Central memory CD8-positive, alpha-beta T cell (primary cell): Measurements from ENCODE around the gene CYP4F12.
"Not testable (repeated sequence)": the region's sequence is repeated elsewhere in the genome, so short reads cannot be mapped to it uniquely, and the experiment has no call there.

ENCODE experiments used
- ATAC-seq: fragments of 150-1000 bp; cut with Tn5 transposase; replicated peaks from 2 replicates; pipeline ENCODE4 v1.10.0; 2022; ENCODE audit warnings: mild to moderate bottlenecking, moderate FRiP score, moderate number of reproducible peaks; ENCODE audit not compliant: poor library complexity, severe bottlenecking; ENCODE audit errors: extremely low read depth
- DNase-seq, 2 donors: peaks; one replicate each; pipeline ENCODE4 v3.0.0; 2021; ENCODE audit warnings: low spot score in 2 of 2
- H3K27ac Mint-ChIP-seq: one replicate; pipeline ENCODE4 v1.8.0; 2022; ENCODE audit warnings: low read depth, mild to moderate bottlenecking, moderate library complexity, mixed read lengths
- H3K27me3 Mint-ChIP-seq: one replicate; pipeline ENCODE4 v1.8.0; 2022; ENCODE audit warnings: mixed read lengths
- H3K36me3 Mint-ChIP-seq: one replicate; pipeline ENCODE4 v1.8.0; 2022; ENCODE audit warnings: mild to moderate bottlenecking, moderate library complexity, mixed read lengths; ENCODE audit not compliant: insufficient read depth
- H3K4me1 Mint-ChIP-seq: one replicate; pipeline ENCODE4 v1.8.0; 2022; ENCODE audit warnings: mixed read lengths
- H3K4me3 Mint-ChIP-seq: one replicate; pipeline ENCODE4 v1.8.0; 2022; ENCODE audit warnings: mild to moderate bottlenecking, moderate library complexity, mixed read lengths
- H3K9me3 Mint-ChIP-seq: one replicate; pipeline ENCODE4 v1.8.0; 2022; ENCODE audit warnings: mixed read lengths

The CYP4F12 gene

GRCh38 chr19:15640904-15641597 lies 31.8 kb upstream of the CYP4F12 start:
- Mint-ChIP-seq H3K4me1 (peaks cover 4% of the 10 kb centered on the region), H3K4me3 (no peak overlapping the region), H3K9me3 (no peaks in the 10 kb centered on the region), H3K36me3 (no peaks in the 10 kb centered on the region), H3K27ac (no peak overlapping the region), H3K27me3 (peaks cover 30% of the 10 kb centered on the region)
- ATAC-seq: no peak
- DNase-seq: no peak

GRCh38 chr19:15641901-15642491 lies 30.9 kb upstream of the CYP4F12 start:
- H3K4me1 Mint-ChIP-seq: peaks cover 4% of the 10 kb centered on the region
- no peaks in the 10 kb centered on the region for H3K9me3 Mint-ChIP-seq
- DNase-seq: no peak
- no peak overlapping the region for H3K27ac Mint-ChIP-seq
- no peaks in the 10 kb centered on the region for H3K36me3 Mint-ChIP-seq
- H3K27me3 Mint-ChIP-seq: peaks cover 27% of the 10 kb centered on the region
- H3K4me3 Mint-ChIP-seq: no peak overlapping the region
- ATAC-seq: no peak

GRCh38 chr19:15642807-15643206 lies 30.1 kb upstream of the CYP4F12 start:
- H3K4me1 Mint-ChIP-seq: peaks cover 4% of the 10 kb centered on the region

GRCh38 chr19:15643387-15643786 lies 29.5 kb upstream of the CYP4F12 start:
- Mint-ChIP-seq H3K27me3 (peaks cover 20% of the 10 kb centered on the region), H3K27ac (no peak overlapping the region), H3K9me3 (no peaks in the 10 kb centered on the region), H3K4me3 (no peak overlapping the region), H3K36me3 (no peaks in the 10 kb centered on the region), H3K4me1 (peaks cover 4% of the 10 kb centered on the region)
- ATAC-seq (no peak), DNase-seq (no peak)

More at GRCh38 chr19:15642807-15643206, 30.1 kb upstream of the CYP4F12 start:
- Mint-ChIP-seq H3K27me3 (peaks cover 21% of the 10 kb centered on the region), H3K36me3 (no peaks in the 10 kb centered on the region), H3K9me3 (no peaks in the 10 kb centered on the region), H3K4me3 (no peak overlapping the region), H3K27ac (no peak overlapping the region)
- ATAC-seq (no peak), DNase-seq (no peak)

GRCh38 chr19:15644066-15644741 lies 28.7 kb upstream of the CYP4F12 start:
- Mint-ChIP-seq H3K4me1 (peaks cover 4% of the 10 kb centered on the region), H3K9me3 (no peaks in the 10 kb centered on the region), H3K36me3 (no peaks in the 10 kb centered on the region), H3K27me3 (peaks cover 19% of the 10 kb centered on the region), H3K27ac (no peak overlapping the region), H3K4me3 (no peak overlapping the region)
- ATAC-seq (no peak), DNase-seq (no peak)

GRCh38 chr19:15644816-15645215 lies 28.1 kb upstream of the CYP4F12 start:
- peaks cover 13% of the 10 kb centered on the region for H3K27me3 Mint-ChIP-seq
- DNase-seq: no peak
- no peaks in the 10 kb centered on the region for H3K9me3 Mint-ChIP-seq

GRCh38 chr19:15649526-15649925 lies 23.4 kb upstream of the CYP4F12 start:
- Mint-ChIP-seq H3K36me3 (no peaks in the 10 kb centered on the region), H3K27me3 (peaks cover 37% of the 10 kb centered on the region), H3K27ac (no peak overlapping the region), H3K9me3 (no peaks in the 10 kb centered on the region), H3K4me1 (no peaks in the 10 kb centered on the region), H3K4me3 (no peak overlapping the region)
- no peak for DNase-seq
- no peak for ATAC-seq

More at GRCh38 chr19:15644816-15645215, 28.1 kb upstream of the CYP4F12 start:
- no peak overlapping the region for H3K4me3 Mint-ChIP-seq
- H3K4me1 Mint-ChIP-seq: peaks cover 4% of the 10 kb centered on the region
- H3K27ac Mint-ChIP-seq: no peak overlapping the region
- H3K36me3 Mint-ChIP-seq: no peaks in the 10 kb centered on the region
- ATAC-seq: no peak

- H3K27ac Mint-ChIP-seq, DNase-seq, ATAC-seq, H3K9me3 Mint-ChIP-seq, H3K4me3 Mint-ChIP-seq, H3K36me3 Mint-ChIP-seq, H3K4me1 Mint-ChIP-seq: not testable (repeated sequence)
- H3K27me3 Mint-ChIP-seq: peaks cover 43% of the 10 kb centered on the region
Measured at GRCh38 chr19:15650123-15650522, 22.8 kb upstream of the CYP4F12 start.

GRCh38 chr19:15651791-15652190 lies 21.1 kb upstream of the CYP4F12 start:
- Mint-ChIP-seq H3K4me3 (no peak overlapping the region), H3K27ac (no peak overlapping the region), H3K9me3 (no peaks in the 10 kb centered on the region), H3K27me3 (peaks cover 51% of the 10 kb centered on the region), H3K4me1 (no peaks in the 10 kb centered on the region), H3K36me3 (no peaks in the 10 kb centered on the region)
- DNase-seq (no peak), ATAC-seq (no peak)

- ATAC-seq (no peak), DNase-seq (no peak)
- Mint-ChIP-seq H3K4me3 (no peak overlapping the region), H3K27me3 (peaks cover 60% of the 10 kb centered on the region), H3K27ac (no peak overlapping the region), H3K9me3 (no peaks in the 10 kb centered on the region), H3K4me1 (no peaks in the 10 kb centered on the region), H3K36me3 (no peaks in the 10 kb centered on the region)
Measured at GRCh38 chr19:15652559-15653278, 20.2 kb upstream of the CYP4F12 start.

- Mint-ChIP-seq H3K4me3 (no peak overlapping the region), H3K9me3 (no peaks in the 10 kb centered on the region), H3K27ac (no peak overlapping the region), H3K27me3 (peaks cover 73% of the 10 kb centered on the region), H3K4me1 (no peaks in the 10 kb centered on the region), H3K36me3 (no peaks in the 10 kb centered on the region)
- ATAC-seq (no peak), DNase-seq (no peak)
Measured at GRCh38 chr19:15656467-15656866, 16.4 kb upstream of the CYP4F12 start.

- Mint-ChIP-seq H3K36me3 (no peaks in the 10 kb centered on the region), H3K9me3 (no peaks in the 10 kb centered on the region), H3K4me3 (no peak overlapping the region), H3K27me3 (peaks cover 38% of the 10 kb centered on the region), H3K27ac (no peak overlapping the region), H3K4me1 (no peaks in the 10 kb centered on the region)
- ATAC-seq: no peak
- DNase-seq: no peak
Measured at GRCh38 chr19:15663247-15663646, 9.6 kb upstream of the CYP4F12 start.
